Tibial artery (tissue), 4 donors: ENCODE results near the gene MRPL40.

Experiments
- DNase-seq, 2 donors: peaks; one replicate each; pipeline ENCODE4 v3.0.0-alpha.2; 2019
- H3K27ac ChIP-seq, 2 donors: fragments of 200-600 bp; sonication (generic) in 1 of 2; 1 replicate in 1 of 2; 2 replicates in 1 of 2; pipeline ENCODE4 v1.5.1; 2018 to 2019; ENCODE audit warnings: mild to moderate bottlenecking in 1 of 2
- H3K27me3 ChIP-seq, 2 donors: fragments of 200-600 bp; sonication (generic) in 1 of 2; one replicate each; pipeline versions ENCODE4 v1.5.1 to v1.6.0; 2016 to 2019
- H3K36me3 ChIP-seq, 3 donors: fragments of 200-600 bp; sonication (generic) in 2 of 3; one replicate each; pipeline ENCODE4 v1.5.1; 2016 to 2019; ENCODE audit warnings: mild to moderate bottlenecking in 2 of 3
- H3K4me1 ChIP-seq, 4 donors: fragments of 200-600 bp; sonication (generic) in 2 of 4; 1 replicate in 3 of 4; 2 replicates in 1 of 4; pipeline ENCODE4 v1.5.1; 2016 to 2019
- H3K4me3 ChIP-seq, 2 donors: fragments of 200-600 bp; sonication (generic) in 1 of 2; 1 replicate in 1 of 2; 2 replicates in 1 of 2; pipeline ENCODE4 v1.5.1; 2018 to 2019; ENCODE audit warnings: mild to moderate bottlenecking in 2 of 2
- H3K9me3 ChIP-seq, 3 donors: fragments of 200-600 bp; sonication (generic) in 1 of 3; one replicate each; pipeline ENCODE4 v1.5.1; 2016 to 2019
- intact Hi-C: fragments of 100-400 bp; cut with DNase I; formaldehyde crosslinking; loops from one replicate; pipeline ENCODE4 v1.15.0; 2023; ENCODE audit warnings: low total_unique reads
- TF ChIP-seq, protein P1 (sequence below), 2 experiments: fragments of 200-600 bp in 1 of 2; fragments of 450-650 bp in 1 of 2; IDR thresholded peaks; one replicate each; pipeline ENCODE4 v1.5.1; 2017 to 2019; ENCODE audit warnings: antibody characterized with exemption in 2 of 2, mild to moderate bottlenecking in 1 of 2, moderate library complexity in 1 of 2

MRPL40 gene

DNA sequence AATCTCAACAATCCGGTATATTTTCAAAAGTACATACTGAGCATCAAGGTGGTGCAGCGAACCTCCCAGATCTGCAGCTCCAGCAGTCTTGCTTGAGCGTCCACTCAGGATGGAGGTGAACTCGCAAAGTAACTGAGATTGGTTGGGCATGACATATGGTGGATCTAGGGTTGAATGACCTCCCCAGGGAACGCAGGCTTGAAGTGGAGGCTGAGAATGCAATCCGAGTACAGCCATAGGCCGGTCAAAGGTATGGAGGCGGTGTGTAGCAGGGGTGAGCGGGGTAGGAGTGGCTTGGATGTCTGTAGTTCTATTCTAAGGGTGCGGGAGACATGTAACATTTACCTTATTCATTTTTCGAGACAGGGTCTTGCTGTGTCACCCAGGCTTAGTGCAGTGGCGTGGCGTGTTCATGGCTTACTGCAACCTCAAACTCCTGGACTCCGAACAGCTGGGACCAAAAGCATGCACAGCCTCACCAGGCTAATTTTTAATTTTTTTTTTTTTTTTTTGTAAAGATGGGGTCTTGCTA lies 15.8 kb downstream of the MRPL40 start:
- Histone ChIP-seq H3K27ac (peak overlapping the region; percentile 84 to 91), H3K36me3 (peaks cover 10 to 44% (median 24%) of the 10 kb centered on the region in 3 donors), H3K27me3 (no peaks in the 10 kb centered on the region), H3K4me1 (peaks cover 0 to 37% (median 17%) of the 10 kb centered on the region in 4 donors), H3K9me3 (no peaks in the 10 kb centered on the region), H3K4me3 (peak overlapping the region; percentile 81 to 88)
- intact Hi-C loops, result no loop called here
- TF ChIP-seq, protein P1, sequence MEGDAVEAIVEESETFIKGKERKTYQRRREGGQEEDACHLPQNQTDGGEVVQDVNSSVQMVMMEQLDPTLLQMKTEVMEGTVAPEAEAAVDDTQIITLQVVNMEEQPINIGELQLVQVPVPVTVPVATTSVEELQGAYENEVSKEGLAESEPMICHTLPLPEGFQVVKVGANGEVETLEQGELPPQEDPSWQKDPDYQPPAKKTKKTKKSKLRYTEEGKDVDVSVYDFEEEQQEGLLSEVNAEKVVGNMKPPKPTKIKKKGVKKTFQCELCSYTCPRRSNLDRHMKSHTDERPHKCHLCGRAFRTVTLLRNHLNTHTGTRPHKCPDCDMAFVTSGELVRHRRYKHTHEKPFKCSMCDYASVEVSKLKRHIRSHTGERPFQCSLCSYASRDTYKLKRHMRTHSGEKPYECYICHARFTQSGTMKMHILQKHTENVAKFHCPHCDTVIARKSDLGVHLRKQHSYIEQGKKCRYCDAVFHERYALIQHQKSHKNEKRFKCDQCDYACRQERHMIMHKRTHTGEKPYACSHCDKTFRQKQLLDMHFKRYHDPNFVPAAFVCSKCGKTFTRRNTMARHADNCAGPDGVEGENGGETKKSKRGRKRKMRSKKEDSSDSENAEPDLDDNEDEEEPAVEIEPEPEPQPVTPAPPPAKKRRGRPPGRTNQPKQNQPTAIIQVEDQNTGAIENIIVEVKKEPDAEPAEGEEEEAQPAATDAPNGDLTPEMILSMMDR (IDR thresholded peaks at IDR 0.05), result no peak
- no peak for DNase-seq

DNA sequence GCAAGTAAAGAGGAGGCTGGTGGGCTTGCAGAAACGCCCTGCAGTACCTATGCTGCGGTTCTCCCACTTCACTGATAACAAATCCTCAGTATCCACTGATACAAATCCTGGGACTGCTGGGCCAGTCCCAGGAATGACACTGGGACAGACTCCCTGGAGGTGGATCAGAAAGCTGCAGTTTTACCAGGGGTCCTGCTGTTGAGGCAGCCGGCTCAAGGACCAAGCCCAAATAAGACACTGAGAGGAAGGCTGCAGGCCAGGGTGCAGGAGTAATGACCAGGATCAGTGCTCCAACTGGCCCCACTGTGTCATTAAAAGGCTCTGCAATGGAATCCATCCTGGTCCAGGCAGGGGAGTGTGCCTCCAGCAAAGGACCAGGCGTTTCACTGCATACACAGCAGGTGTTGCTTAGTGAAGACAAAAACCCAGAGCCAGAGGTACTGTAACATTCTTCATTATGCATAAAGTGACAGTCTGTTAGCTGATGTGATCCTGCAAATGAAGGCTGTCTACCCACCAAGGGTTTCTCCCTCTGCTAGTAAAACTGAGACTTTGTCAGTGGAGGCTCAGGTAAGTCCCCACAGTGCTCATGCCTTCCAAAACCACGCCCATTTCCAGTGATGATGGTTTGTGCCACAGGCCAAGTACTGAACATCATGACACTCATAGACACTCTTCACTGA lies 16.5 kb downstream of the MRPL40 start:
- H3K9me3 ChIP-seq, result no peaks in the 10 kb centered on the region
- H3K4me1 ChIP-seq, result peaks cover 0 to 37% (median 17%) of the 10 kb centered on the region in 4 donors
- H3K4me3 ChIP-seq, result no peak overlapping the region
- intact Hi-C loops, result no loop called here
- no peak for DNase-seq
- TF ChIP-seq, protein P1 (IDR thresholded peaks at IDR 0.05), result no peak
- H3K36me3 ChIP-seq, result peaks cover 17 to 44% (median 24%) of the 10 kb centered on the region in 3 donors
- no peak overlapping the region for H3K27ac ChIP-seq
- no peaks in the 10 kb centered on the region for H3K27me3 ChIP-seq

DNA sequence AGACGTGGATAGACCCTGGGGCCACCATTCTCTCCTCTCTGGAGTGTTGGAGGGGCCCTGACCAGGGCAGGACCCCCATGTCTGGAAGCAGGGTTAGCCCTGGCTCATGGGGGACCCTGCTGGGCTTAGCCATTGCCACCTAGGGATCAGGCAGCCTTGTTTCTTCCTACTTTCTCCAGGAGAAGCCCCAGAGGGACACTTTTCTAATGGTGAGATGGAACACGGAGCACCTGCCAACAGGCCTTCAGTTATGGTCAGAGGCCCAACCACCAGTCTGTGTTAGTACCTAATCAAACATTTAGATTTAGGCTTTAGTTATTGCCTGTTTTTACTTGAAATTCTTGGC lies 17.1 kb downstream of the MRPL40 start:
- intact Hi-C loops, result no loop called here
- Histone ChIP-seq H3K9me3 (no peaks in the 10 kb centered on the region), H3K4me1 (peaks cover 0 to 37% (median 17%) of the 10 kb centered on the region in 4 donors), H3K27ac (no peak overlapping the region), H3K4me3 (no peak overlapping the region), H3K27me3 (no peaks in the 10 kb centered on the region), H3K36me3 (peaks cover 22 to 44% (median 25%) of the 10 kb centered on the region in 3 donors)
- TF ChIP-seq, protein P1 (IDR thresholded peaks at IDR 0.05), result no peak
- DNase-seq, result no peak

DNA sequence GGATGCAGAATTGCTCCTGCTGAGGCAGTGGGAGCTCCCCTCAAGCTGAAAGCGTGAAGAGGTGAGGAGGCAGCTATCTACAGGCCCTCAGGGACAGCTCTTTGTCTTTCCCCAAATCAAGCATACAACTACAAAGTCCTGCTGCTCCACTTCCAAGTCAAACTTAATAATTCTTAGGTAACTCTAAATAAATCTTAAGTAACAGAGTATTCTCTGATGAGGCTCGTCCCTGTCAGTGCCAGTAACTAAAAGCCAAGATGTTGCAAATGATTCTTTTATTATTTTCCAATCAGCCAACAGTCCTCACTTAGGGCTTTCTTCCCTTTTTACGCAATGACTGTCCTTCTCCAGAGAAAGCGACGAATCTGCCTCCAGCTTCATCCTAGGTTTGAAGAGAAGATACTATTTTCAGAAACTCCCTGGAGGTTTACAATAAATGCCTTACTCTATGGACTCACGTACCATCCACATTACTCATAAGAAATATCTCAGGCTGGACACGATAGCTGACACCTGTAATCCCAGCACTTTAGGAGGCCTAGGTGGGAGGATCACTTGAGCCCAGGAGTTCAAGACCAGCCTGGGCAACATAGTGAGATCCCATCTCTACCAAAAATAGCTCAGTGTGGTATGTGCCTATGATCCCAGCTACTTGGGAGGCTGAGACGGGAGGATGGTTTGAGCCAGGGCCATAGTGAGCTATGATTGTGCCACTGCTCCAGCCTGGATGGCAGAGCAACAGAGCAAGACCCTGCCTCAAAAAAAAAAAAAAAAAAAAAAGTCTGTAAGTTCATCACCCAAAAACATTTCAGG lies 18.2 kb downstream of the MRPL40 start:
- no peak for DNase-seq
- TF ChIP-seq, protein P1 (IDR thresholded peaks at IDR 0.05), result no peak
- Histone ChIP-seq H3K4me1 (peaks cover 0 to 25% (median 16%) of the 10 kb centered on the region in 4 donors), H3K36me3 (peaks cover 31 to 51% (median 36%) of the 10 kb centered on the region in 3 donors), H3K9me3 (no peaks in the 10 kb centered on the region), H3K4me3 (no peak overlapping the region), H3K27ac (no peak overlapping the region), H3K27me3 (no peaks in the 10 kb centered on the region)
- intact Hi-C loops, result no loop called here

DNA sequence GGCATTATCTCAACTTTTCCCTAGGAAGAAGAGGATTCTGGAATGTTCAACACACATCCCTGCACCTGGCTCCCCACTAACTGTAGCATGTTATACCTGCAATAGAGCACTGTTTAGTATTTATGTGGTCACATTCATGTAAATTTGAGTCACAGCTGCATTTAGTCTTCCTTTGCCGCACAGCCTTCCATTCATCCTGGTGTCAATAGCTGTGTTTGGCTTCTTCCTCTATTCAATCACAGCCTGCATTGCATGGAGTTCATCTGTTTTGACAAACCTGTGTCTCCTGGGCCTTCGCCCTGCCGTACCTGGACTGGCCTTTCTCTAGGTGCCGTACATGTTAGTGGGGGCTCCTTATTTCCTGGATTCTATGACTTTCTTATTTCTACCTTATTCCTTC lies 19.2 kb downstream of the MRPL40 start:
- Histone ChIP-seq H3K27me3 (no peaks in the 10 kb centered on the region), H3K4me1 (peaks cover 0 to 15% (median 9%) of the 10 kb centered on the region in 4 donors), H3K4me3 (no peak overlapping the region), H3K9me3 (no peaks in the 10 kb centered on the region), H3K27ac (no peak overlapping the region), H3K36me3 (peaks cover 41 to 61% (median 46%) of the 10 kb centered on the region in 3 donors)
- DNase-seq, result no peak
- TF ChIP-seq, protein P1 (IDR thresholded peaks at IDR 0.05), result no peak
- intact Hi-C loops, result no loop called here
